ENCODE data around the gene LENEP. TPM values are rescaled to one million over a fixed set of nuclear protein-coding genes. Genes with fewer than 3 reads are reported as not detected.
A peak's percentile ranks its signal among the peaks of the same experiment; 100 is the strongest.

LENEP gene
- total RNA-seq, 2 donors from 2014 or later, result not detected

- no peak for DNase-seq (ENCODE audit: low spot score)
- Histone ChIP-seq H3K4me1 (peaks cover 0 to 47% of the 10 kb centered on the region in 2 donors), H3K36me3 (peaks cover 21% of the 10 kb centered on the region), H3K27ac (no peak overlapping the region), H3K4me3 (no peak overlapping the region), H3K9me3 (no peaks in the 10 kb centered on the region), H3K27me3 (no peaks in the 10 kb centered on the region)
- TF ChIP-seq CTCF (IDR thresholded peaks at IDR 0.05), result no peak
Measured at GRCh38 chr1:154954541-154954940, 38.8 kb upstream of the LENEP start.

- TF ChIP-seq CTCF (IDR thresholded peaks at IDR 0.05), result no peak
- Histone ChIP-seq H3K27me3 (no peaks in the 10 kb centered on the region), H3K4me1 (peaks cover 0 to 47% of the 10 kb centered on the region in 2 donors), H3K4me3 (peak overlapping the region; percentile 52 to 60), H3K27ac (peak overlapping the region; percentile 73 to 84), H3K36me3 (peaks cover 22% of the 10 kb centered on the region), H3K9me3 (no peaks in the 10 kb centered on the region)
- DNase-seq (ENCODE audit: low spot score), result no peak
Measured at GRCh38 chr1:154955039-154955717, 38.2 kb upstream of the LENEP start.

GRCh38 chr1:154955718-154956543 lies 37.5 kb upstream of the LENEP start, which contains the start of gene PBXIP1:
Gene PBXIP1 (minus strand): TSS chr1:154956099. CDS start chr1:154953721, 2,378 bp downstream.
- TF ChIP-seq CTCF (IDR thresholded peaks at IDR 0.05), result peak in 1 of 2 donors; percentile 8
- Histone ChIP-seq H3K27ac (peak within 1 kb of the TSS; percentile 73 to 84), H3K9me3 (no peaks in the 10 kb centered on the region), H3K4me3 (peak within 1 kb of the TSS; percentile 52 to 60), H3K4me1 (peaks cover 0 to 55% of the 10 kb centered on the region in 2 donors), H3K27me3 (no peaks in the 10 kb centered on the region), H3K36me3 (peaks cover 21% of the 10 kb centered on the region)
- peak; percentile 89 for DNase-seq (ENCODE audit: low spot score)

GRCh38 chr1:154956544-154956941 lies 36.8 kb upstream of the LENEP start:
- Histone ChIP-seq H3K4me1 (peaks cover 0 to 58% of the 10 kb centered on the region in 2 donors), H3K9me3 (no peaks in the 10 kb centered on the region), H3K27me3 (no peaks in the 10 kb centered on the region), H3K27ac (peak overlapping the region; percentile 73 to 84), H3K36me3 (peaks cover 15% of the 10 kb centered on the region), H3K4me3 (peak overlapping the region; percentile 52 to 60)
- no peak for DNase-seq (ENCODE audit: low spot score)
- no peak for TF ChIP-seq CTCF (IDR thresholded peaks at IDR 0.05)

- H3K9me3 ChIP-seq, result no peaks in the 10 kb centered on the region
- H3K36me3 ChIP-seq, result peaks cover 15% of the 10 kb centered on the region
- no peak for TF ChIP-seq CTCF (IDR thresholded peaks at IDR 0.05)
- H3K4me3 ChIP-seq, result no peak overlapping the region
- peak overlapping the region; percentile 73 to 84 for H3K27ac ChIP-seq
- no peak for DNase-seq (ENCODE audit: low spot score)
- H3K27me3 ChIP-seq, result no peaks in the 10 kb centered on the region
- peaks cover 0 to 56% of the 10 kb centered on the region in 2 donors for H3K4me1 ChIP-seq
Measured at GRCh38 chr1:154957091-154957657, 36.2 kb upstream of the LENEP start.
